ENCODE results near the gene HRH2. TPM values are rescaled to one million over a fixed set of nuclear protein-coding genes. Genes with fewer than 3 reads are reported as not detected.

Gene HRH2
- total RNA-seq, 1 donor from 2014 or later = 37.1 TPM

DNA sequence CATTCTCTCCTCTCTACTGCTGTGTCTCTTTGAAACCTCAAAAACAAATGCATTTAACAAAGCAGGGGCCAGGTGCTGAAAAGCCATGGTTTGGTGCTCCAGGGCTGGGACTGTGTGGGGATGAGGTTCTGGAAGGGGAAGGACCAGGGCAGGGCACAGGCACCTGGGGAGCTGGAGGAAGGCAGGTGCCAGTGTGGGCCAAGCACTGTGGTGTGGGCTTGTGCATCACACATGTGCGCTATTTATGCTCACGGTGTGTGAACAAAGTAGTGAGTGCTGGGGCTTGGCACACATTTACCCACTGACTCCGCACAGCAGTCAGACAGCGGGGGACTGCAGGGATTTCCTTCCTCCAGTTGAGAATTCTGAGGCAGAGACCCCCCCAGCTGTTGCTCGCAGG, 10.1 kb downstream of the HRH2 start:
- Mint-ChIP-seq H3K4me3 (ENCODE audit: low read depth) (no peak overlapping the region), H3K9me3 (no peaks in the 10 kb centered on the region), H3K4me1 (ENCODE audit: low read depth) (peaks cover 45% of the 10 kb centered on the region), H3K27ac (no peak overlapping the region), H3K27me3 (ENCODE audit: low read depth) (no peaks in the 10 kb centered on the region), H3K36me3 (ENCODE audit: low read depth) (peaks cover 61% of the 10 kb centered on the region)
- intact Hi-C loops (cut with micrococcal nuclease) = no loop called here
- no peak for DNase-seq (ENCODE audit: low spot score)

DNA sequence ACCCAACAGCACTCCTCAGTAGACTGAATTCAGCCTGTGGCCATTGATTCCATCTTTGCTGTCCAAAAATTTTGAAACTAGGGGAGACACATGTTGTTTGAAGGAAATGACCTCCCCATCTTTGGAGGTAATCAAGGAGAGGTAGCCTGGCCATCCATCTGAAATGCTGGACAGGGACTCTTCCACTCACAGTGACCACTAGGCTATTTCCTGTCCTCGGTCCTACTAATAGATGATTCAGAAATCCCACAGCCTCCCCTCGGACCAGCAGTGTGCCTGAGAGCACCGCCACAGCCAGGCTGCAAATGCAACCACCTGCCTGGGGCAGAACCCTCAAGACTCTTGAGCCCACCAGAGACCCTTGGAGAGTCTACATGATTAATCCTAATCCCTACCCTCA, 12.5 kb downstream of the HRH2 start:
- no peak overlapping the region for H3K27ac Mint-ChIP-seq
- H3K36me3 Mint-ChIP-seq (ENCODE audit: low read depth) = peaks cover 55% of the 10 kb centered on the region

DNA sequence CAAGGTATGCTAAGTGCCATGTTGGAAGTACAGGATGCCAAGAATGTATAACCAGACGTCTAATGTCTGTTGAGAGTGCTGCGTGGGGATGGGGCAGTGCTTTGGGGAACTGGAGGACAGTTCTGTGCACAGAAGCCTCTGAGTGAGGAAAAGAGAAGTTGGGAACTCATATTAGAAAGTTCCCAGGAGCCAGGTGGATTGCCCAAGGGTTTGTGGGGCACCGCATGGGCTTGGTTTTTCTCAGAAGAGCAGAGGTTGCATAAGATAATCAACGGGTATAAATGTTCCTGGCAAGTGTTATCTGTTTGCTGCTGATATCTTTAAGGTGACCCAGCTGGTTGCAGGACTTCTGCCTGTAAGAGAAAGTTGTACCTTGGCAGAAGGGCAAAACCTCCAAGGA, 13.1 kb downstream of the HRH2 start:
- H3K27ac Mint-ChIP-seq = no peak overlapping the region
- peaks cover 59% of the 10 kb centered on the region for H3K36me3 Mint-ChIP-seq (ENCODE audit: low read depth)
- H3K9me3 Mint-ChIP-seq = no peaks in the 10 kb centered on the region
- no peak overlapping the region for H3K4me3 Mint-ChIP-seq (ENCODE audit: low read depth)
- no peaks in the 10 kb centered on the region for H3K27me3 Mint-ChIP-seq (ENCODE audit: low read depth)
- peaks cover 46% of the 10 kb centered on the region for H3K4me1 Mint-ChIP-seq (ENCODE audit: low read depth)
- intact Hi-C loops (cut with micrococcal nuclease) = no loop called here
- no peak for DNase-seq (ENCODE audit: low spot score)

More for the DNA sequence above, 12.5 kb downstream of the HRH2 start:
- Mint-ChIP-seq H3K9me3 (no peaks in the 10 kb centered on the region), H3K4me3 (ENCODE audit: low read depth) (no peak overlapping the region), H3K4me1 (ENCODE audit: low read depth) (peaks cover 44% of the 10 kb centered on the region), H3K27me3 (ENCODE audit: low read depth) (no peaks in the 10 kb centered on the region)
- no peak for DNase-seq (ENCODE audit: low spot score)
- intact Hi-C loops (cut with micrococcal nuclease) = no loop called here

DNA sequence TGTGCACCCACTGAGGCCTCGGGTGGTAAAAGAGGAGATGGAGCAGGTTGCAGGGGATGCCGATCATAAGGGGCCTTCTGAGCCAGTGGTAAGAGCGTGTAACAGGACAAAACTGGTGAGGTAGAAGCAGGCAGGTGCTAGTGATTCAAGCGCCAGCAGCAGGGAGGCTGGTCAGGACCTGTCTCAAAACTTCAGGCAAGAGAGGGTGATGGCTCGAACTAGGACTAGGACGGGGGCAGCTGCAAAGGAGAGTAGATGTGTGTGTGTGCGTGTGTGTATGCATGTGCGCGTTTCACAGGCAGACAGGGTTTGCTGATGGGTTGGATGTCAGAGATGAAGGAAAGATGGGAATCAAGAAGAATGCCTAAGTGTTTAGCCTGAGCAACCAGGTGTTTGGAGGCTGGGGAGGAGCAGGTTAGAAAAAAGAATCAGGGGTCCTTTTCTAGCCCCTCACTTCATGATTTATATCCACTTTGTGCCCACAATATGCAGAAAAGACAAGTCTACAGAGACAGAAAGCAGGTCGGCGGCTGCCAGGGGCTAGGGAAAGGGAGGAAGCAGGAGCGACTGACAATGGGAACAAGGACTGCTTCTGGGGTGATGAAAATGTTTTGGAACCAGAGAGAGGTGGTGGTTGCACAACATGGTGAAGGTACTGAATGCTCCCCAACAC, 15.2 kb downstream of the HRH2 start:
- Mint-ChIP-seq H3K36me3 (ENCODE audit: low read depth) (peaks cover 58% of the 10 kb centered on the region), H3K4me3 (ENCODE audit: low read depth) (no peak overlapping the region), H3K9me3 (no peaks in the 10 kb centered on the region), H3K27ac (peak overlapping the region; percentile 24), H3K27me3 (ENCODE audit: low read depth) (no peaks in the 10 kb centered on the region), H3K4me1 (ENCODE audit: low read depth) (peaks cover 49% of the 10 kb centered on the region)
- DNase-seq (ENCODE audit: low spot score) = no peak
- intact Hi-C loops (cut with micrococcal nuclease) = no loop called here

DNA sequence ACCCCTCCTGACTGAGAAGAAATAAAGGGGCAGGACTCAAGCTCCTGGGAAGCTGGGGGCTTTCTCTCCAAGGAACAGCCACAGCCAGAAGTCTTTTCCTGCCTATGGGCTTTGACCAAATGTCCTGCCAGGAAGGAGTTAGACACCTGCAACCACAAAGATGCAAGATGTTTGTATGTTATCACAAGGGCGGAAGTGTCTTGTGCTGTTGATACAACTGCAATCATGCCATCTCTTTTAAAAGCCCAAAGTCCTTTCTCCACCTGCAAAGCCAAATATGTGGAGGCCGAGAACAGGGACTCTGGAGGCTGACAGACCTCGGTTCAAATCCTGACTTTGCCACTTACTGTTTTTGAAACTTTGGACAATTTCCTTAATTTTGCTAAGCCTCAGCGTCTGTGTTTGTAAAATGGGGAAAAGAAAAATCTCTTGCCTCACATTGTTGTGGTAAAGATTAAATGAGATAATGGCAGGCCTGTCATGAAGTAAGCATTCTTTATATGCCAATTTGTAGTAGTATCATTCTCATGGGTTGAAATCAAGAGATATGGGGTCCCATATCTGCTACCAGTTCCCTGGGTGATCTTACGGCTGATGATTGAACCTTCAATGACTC, 17.0 kb downstream of the HRH2 start:
- no peak overlapping the region for H3K27ac Mint-ChIP-seq
- peaks cover 52% of the 10 kb centered on the region for H3K4me1 Mint-ChIP-seq (ENCODE audit: low read depth)
- no peak for DNase-seq (ENCODE audit: low spot score)
- H3K36me3 Mint-ChIP-seq (ENCODE audit: low read depth) = peaks cover 56% of the 10 kb centered on the region
- H3K27me3 Mint-ChIP-seq (ENCODE audit: low read depth) = no peaks in the 10 kb centered on the region
- H3K9me3 Mint-ChIP-seq = no peaks in the 10 kb centered on the region
- no peak overlapping the region for H3K4me3 Mint-ChIP-seq (ENCODE audit: low read depth)
- intact Hi-C loops (cut with micrococcal nuclease) = no loop called here

DNA sequence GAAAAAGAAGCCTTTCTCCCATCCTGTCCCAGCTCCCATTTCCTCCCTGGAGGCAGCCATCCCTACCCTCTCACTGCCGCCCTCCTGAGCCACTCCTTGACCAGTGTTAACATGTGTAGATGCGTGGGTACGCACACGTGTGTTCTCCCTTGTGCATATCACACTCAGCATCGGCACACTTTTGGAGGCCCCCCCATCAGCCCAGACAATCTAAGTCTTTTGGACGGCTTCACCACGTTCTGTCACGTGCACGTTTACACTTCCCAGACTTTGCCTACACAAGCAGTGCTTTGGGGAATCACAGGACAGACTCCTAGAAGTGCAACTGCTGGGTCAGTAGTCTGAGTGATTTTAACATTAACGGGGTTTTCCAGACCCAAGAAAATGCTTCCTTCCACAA, 18.0 kb downstream of the HRH2 start:
- Mint-ChIP-seq H3K27ac (no peak overlapping the region), H3K27me3 (ENCODE audit: low read depth) (no peaks in the 10 kb centered on the region), H3K4me1 (ENCODE audit: low read depth) (peaks cover 50% of the 10 kb centered on the region), H3K36me3 (ENCODE audit: low read depth) (peaks cover 48% of the 10 kb centered on the region), H3K4me3 (ENCODE audit: low read depth) (no peak overlapping the region), H3K9me3 (no peaks in the 10 kb centered on the region)
- intact Hi-C loops (cut with micrococcal nuclease) = no loop called here
- DNase-seq (ENCODE audit: low spot score) = no peak

DNA sequence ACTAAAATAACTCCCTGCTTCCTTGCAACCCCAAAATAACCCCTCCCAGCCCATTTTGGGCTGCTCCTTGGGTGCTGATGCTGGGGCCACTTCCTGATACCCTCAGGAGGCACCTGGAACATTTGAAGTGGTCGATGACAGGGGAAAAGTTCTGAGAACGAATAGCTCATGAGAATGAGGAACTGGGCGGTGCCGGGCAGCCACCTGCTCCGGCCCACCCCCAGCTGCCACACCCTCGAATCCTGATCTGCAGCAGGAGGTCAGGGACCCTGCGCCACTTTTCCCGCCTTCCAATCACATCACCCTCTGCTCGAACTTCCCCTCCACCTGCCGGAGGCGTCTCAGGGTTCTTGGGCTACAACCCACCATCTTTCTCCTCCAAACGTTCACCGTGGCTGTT, 19.7 kb downstream of the HRH2 start:
- Mint-ChIP-seq H3K9me3 (no peaks in the 10 kb centered on the region), H3K4me3 (ENCODE audit: low read depth) (no peak overlapping the region), H3K27ac (no peak overlapping the region), H3K4me1 (ENCODE audit: low read depth) (peaks cover 44% of the 10 kb centered on the region), H3K36me3 (ENCODE audit: low read depth) (peaks cover 42% of the 10 kb centered on the region), H3K27me3 (ENCODE audit: low read depth) (no peaks in the 10 kb centered on the region)
- no peak for DNase-seq (ENCODE audit: low spot score)
- intact Hi-C loops (cut with micrococcal nuclease) = no loop called here

DNA sequence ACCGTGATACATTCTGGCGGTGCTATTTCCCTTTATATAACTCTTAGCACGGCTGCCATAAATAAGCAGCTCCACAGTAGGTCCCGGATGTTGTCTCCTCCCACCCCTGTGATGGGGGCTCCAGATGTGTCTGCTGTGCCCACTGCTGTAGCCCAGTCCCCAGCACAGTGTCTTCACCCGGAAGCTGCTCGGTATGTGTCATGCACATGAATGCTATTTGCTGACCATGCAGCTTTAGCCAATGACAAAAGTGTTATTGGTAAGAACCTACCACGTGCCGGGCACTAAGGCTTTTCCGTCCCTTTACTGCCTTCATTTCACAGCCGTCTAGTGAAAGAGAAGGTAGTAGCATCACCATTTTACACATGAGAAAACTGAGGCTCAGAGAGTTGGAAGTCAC, 20.2 kb downstream of the HRH2 start:
- DNase-seq (ENCODE audit: low spot score) = no peak
- H3K27ac Mint-ChIP-seq = peak overlapping the region; percentile 14
- H3K27me3 Mint-ChIP-seq (ENCODE audit: low read depth) = no peaks in the 10 kb centered on the region
- H3K9me3 Mint-ChIP-seq = no peaks in the 10 kb centered on the region
- peaks cover 43% of the 10 kb centered on the region for H3K4me1 Mint-ChIP-seq (ENCODE audit: low read depth)
- H3K36me3 Mint-ChIP-seq (ENCODE audit: low read depth) = peaks cover 42% of the 10 kb centered on the region
- H3K4me3 Mint-ChIP-seq (ENCODE audit: low read depth) = no peak overlapping the region
- intact Hi-C loops (cut with micrococcal nuclease) = no loop called here

DNA sequence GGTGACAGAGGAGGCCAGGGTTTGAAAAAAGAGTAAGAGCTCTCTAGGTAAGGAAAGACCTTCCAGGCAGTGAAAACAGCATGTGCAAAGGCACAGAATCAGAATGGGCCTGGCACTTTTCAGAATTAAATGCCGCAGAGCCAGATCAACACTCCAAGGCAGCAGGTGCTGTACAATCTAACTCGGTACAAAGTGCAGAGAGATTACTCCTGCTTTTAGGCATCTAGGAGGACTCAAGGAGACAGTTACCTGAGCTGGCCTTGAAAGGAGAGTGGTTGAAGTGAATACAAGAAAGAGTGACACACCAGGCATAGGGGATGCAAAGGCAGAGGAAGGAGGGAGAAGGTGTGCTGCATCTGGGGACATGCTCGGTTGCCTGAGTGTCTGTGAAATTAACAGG, 21.5 kb downstream of the HRH2 start:
- Mint-ChIP-seq H3K27ac (no peak overlapping the region), H3K4me3 (ENCODE audit: low read depth) (no peak overlapping the region), H3K36me3 (ENCODE audit: low read depth) (peaks cover 47% of the 10 kb centered on the region), H3K9me3 (no peaks in the 10 kb centered on the region), H3K27me3 (ENCODE audit: low read depth) (no peaks in the 10 kb centered on the region), H3K4me1 (ENCODE audit: low read depth) (peaks cover 38% of the 10 kb centered on the region)
- DNase-seq (ENCODE audit: low spot score) = no peak
- intact Hi-C loops (cut with micrococcal nuclease) = no loop called here

DNA sequence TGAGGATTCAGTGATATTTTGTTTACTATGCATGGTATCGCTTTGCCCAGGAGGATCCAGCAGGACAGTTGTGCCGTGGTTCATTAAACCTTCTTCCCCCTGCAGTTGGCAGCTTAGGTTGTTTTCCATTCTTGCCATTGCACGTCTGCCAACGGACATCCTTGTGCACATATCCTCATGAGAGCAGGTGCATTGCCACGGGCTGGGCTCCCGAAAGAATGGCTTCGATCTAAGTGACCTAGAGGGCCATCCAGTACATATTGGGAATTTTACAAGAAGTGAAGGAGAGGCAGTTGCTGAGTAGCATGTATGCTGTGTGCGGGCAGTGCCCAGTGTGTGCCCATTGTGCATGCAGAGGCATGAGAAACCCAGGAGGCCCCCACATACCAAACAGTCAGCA, 22.1 kb downstream of the HRH2 start:
- intact Hi-C loops (cut with micrococcal nuclease) = no loop called here
- H3K4me1 Mint-ChIP-seq (ENCODE audit: low read depth) = peaks cover 32% of the 10 kb centered on the region
- H3K27me3 Mint-ChIP-seq (ENCODE audit: low read depth) = no peaks in the 10 kb centered on the region
- no peak overlapping the region for H3K27ac Mint-ChIP-seq
- peaks cover 48% of the 10 kb centered on the region for H3K36me3 Mint-ChIP-seq (ENCODE audit: low read depth)
- no peak for DNase-seq (ENCODE audit: low spot score)
- no peaks in the 10 kb centered on the region for H3K9me3 Mint-ChIP-seq
- no peak overlapping the region for H3K4me3 Mint-ChIP-seq (ENCODE audit: low read depth)

DNA sequence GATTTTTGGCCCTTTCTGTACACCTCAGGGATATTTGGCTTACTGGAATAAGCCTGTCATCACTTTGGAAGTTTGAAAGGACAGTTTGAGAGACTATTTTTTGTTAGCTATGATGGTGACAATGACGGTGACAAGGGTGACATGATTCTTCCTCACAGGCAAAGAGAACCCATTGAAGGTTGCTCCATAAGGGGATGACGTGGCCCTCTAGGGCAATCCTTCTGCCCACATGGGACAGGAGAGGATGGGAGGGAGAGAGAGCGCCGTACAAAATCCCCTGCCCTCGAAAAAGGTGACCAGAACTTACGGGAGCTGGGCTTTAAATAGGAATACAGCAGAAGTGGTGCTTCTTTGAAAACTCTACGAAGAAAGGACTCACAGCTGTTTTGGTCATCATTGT, 22.6 kb downstream of the HRH2 start:
- peaks cover 46% of the 10 kb centered on the region for H3K36me3 Mint-ChIP-seq (ENCODE audit: low read depth)

DNA sequence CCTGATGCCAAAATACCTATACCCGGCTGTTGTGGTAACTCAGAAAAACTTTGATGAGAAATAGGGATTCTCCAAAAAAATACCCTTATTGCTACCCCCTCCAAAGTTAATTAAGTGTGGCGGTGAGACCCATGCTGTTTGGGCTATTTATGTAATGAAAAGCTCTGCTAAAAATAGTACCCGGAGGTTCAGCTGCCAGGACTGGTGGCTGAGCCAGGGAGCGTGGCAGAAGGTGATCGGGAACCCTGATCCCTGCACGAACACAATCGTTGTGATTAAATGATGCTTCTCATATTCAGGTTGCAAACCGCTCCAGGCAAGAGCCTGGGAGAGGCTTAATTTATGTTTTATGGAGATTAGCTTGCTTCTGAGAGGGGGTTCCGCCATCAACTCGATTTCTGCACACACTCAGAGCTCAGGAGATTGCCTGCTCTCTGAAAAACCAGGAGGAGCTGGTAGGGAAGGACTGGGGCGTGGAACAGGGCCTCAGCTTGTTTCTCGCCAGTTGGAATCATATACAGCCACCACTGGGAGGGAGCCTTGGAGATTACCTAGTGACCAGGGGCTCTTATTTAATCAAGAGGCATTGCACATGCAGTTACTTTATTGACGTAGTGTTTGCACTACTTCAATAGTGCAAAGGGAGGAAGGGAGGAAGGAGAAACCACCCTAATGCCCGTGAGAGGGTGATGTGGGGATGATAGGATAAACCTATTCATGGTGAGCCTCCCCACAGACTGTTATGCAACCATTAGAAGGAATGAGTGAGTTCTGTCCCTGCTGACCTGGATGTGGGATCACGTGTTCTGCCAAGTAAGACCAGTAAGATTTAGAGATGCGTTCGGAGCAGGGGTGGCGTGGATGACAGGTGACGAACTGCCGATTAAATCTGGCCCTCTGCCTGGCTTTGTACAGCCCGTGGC, 23.4 kb downstream of the HRH2 start:
- Mint-ChIP-seq H3K27ac (no peak overlapping the region), H3K4me3 (ENCODE audit: low read depth) (no peak overlapping the region), H3K4me1 (ENCODE audit: low read depth) (peaks cover 26% of the 10 kb centered on the region), H3K9me3 (no peaks in the 10 kb centered on the region), H3K36me3 (ENCODE audit: low read depth) (peaks cover 42% of the 10 kb centered on the region), H3K27me3 (ENCODE audit: low read depth) (no peaks in the 10 kb centered on the region)
- DNase-seq (ENCODE audit: low spot score) = no peak
- intact Hi-C loops (cut with micrococcal nuclease) = no loop called here

More for the DNA sequence above, 22.6 kb downstream of the HRH2 start:
- Mint-ChIP-seq H3K4me1 (ENCODE audit: low read depth) (peaks cover 29% of the 10 kb centered on the region), H3K4me3 (ENCODE audit: low read depth) (no peak overlapping the region), H3K9me3 (no peaks in the 10 kb centered on the region), H3K27ac (no peak overlapping the region), H3K27me3 (ENCODE audit: low read depth) (no peaks in the 10 kb centered on the region)
- DNase-seq (ENCODE audit: low spot score) = no peak
- intact Hi-C loops (cut with micrococcal nuclease) = no loop called here

DNA sequence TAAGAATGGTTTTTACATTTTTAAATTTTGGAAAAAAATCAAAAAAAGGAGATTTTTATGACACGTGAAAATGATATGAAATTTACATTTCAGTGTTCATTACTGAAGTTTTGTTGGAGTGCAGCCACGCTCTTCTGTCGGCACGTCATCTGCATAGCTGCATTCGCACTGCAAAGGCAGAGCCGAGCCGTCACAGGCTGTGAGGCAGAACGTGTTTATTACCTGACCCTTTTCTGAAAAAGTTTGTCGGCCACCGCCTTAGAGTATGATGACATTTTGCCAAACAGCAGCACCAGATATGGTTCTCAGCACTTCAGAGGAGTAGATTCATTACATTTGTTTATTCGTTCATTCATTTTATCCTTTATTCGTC, 24.1 kb downstream of the HRH2 start:
- no peak overlapping the region for H3K27ac Mint-ChIP-seq
- H3K4me1 Mint-ChIP-seq (ENCODE audit: low read depth) = peaks cover 22% of the 10 kb centered on the region
- intact Hi-C loops (cut with micrococcal nuclease) = no loop called here
- H3K4me3 Mint-ChIP-seq (ENCODE audit: low read depth) = no peak overlapping the region
- no peak for DNase-seq (ENCODE audit: low spot score)
- peaks cover 45% of the 10 kb centered on the region for H3K36me3 Mint-ChIP-seq (ENCODE audit: low read depth)
- H3K27me3 Mint-ChIP-seq (ENCODE audit: low read depth) = no peaks in the 10 kb centered on the region
- H3K9me3 Mint-ChIP-seq = no peaks in the 10 kb centered on the region
